Right forelimb (tissue), 1 donor: ENCODE data around the gene PTPDC1.
"Not testable (repeated sequence)": the region's sequence is repeated elsewhere in the genome, so short reads cannot be mapped to it uniquely, and the experiment has no call there.

ENCODE experiments used
- DNase-seq: peaks from one replicate; pipeline ENCODE4 v3.0.0-alpha.2; 2018

PTPDC1 gene

DNA sequence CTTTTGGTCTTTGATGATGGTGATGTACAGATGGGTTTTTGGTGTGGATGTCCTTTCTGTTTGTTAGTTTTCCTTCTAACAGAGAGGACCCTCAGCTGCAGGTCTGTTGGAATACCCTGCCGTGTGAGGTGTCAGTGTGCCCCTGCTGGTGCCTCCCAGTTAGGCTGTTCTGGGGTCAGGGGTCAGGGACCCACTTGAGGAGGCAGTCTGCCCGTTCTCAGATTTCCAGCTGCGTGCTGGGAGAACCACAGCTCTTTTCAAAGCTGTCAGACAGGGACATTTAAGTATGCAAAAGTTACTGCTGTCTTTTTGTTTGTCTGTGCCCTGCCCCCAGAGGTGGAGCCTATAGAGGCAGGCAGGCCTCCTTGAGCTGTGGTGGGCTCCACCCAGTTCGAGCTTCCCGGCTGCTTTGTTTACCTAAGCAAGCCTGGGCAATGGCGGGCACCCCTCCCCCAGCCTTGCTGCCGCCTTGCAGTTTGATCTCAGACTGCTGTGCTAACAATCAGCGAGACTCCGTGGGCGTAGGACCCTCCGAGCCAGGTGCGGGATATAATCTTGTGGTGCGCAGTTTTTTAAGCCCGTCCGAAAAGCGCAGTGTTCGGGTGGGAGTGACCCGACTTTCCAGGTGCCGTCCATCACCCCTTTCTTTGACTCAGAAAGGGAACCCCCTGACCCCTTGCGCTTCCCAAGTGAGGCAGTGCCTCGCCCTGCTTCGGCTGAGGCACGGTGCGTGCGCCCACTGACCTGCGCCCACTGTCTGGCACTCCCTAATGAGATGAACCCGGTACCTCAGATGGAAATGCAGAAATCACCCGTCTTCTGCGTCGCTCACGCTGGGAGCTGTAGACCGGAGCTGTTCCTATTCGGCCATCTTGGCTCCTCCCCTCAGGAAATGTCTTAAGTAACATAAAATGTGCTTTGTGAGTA, 10.2 kb downstream of the PTPDC1 start:
- not testable (repeated sequence) for DNase-seq

DNA sequence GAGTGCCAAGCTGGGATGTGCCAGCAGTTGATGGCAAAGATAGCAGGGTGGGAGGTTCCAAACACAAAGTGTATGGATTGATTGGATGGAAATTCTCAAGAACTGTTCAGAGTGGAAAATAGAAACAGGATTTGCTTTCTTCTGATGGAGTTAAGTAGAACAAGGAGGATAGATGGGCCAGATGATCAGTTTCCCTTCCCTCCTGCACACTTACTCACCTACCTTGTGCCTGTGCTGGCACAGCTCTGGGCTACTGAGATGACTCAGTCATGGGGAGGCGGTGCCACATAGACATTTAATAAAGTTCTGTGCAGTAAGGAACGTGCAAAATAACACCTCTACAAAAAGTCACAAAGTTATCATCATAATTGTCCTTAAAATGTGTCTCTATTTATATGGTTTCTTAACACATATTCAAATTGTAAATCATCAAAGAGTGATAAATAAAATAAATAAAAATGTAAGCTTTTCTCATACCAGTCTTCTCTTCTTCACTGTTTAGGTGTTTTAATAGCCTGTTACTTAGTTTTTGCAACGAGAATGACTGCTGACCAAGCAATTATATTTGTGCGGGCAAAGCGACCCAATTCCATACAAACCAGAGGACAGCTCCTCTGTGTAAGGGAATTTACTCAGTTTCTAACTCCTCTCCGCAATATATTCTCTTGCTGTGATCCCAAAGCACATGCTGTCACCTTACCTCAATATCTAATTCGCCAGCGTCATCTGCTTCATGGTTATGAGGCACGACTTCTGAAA, 12.7 kb downstream of the PTPDC1 start:
- DNase-seq = no peak

DNA sequence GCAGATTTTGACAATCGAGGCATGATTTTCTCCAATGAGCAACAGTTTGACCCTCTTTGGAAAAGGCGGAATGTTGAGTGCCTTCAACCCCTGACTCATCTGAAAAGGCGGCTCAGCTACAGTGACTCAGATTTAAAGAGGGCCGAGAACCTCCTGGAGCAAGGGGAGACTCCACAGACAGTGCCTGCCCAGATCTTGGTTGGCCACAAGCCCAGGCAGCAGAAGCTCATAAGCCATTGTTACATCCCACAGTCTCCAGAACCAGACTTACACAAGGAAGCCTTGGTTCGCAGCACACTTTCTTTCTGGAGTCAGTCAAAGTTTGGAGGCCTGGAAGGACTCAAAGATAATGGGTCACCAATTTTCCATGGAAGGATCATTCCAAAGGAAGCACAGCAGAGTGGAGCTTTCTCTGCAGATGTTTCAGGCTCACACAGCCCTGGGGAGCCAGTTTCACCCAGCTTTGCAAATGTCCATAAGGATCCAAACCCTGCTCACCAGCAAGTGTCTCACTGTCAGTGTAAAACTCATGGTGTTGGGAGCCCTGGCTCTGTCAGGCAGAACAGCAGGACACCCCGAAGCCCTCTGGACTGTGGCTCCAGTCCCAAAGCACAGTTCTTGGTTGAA, 13.6 kb downstream of the PTPDC1 start:
- no peak for DNase-seq

DNA sequence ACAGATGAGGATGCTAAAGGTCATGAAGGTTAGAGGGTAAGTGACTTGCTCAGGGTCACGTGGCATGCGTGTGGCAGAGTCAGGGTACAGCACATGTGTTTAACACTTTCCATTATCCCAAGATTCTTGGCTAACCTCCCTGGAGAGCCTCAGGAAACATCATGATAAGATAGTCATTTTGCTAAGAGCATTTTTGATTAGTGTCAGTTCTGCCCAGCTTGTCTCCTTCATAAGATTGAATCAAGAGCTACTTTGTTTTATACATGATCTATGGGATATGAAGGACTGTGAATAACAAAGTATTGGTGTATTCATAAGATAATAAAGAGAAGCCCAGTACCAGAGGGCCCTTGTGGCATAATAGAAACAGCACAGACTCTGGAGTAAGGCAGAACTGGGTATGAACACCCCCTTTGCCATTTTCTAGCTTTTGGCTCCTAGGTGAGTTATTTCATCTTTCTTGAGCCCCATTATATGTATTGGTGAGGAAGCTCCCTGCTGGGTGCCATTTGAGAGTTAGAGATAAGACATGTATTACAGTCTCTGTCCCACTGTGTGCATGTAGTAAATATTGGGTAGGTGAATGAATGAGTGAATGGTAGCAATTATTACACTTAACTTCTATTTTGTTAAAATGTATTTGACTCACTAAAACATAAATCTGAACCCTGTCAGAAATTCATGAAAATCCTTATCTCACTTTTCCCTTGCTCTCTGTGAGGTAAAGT, 16.1 kb downstream of the PTPDC1 start:
- no peak for DNase-seq

DNA sequence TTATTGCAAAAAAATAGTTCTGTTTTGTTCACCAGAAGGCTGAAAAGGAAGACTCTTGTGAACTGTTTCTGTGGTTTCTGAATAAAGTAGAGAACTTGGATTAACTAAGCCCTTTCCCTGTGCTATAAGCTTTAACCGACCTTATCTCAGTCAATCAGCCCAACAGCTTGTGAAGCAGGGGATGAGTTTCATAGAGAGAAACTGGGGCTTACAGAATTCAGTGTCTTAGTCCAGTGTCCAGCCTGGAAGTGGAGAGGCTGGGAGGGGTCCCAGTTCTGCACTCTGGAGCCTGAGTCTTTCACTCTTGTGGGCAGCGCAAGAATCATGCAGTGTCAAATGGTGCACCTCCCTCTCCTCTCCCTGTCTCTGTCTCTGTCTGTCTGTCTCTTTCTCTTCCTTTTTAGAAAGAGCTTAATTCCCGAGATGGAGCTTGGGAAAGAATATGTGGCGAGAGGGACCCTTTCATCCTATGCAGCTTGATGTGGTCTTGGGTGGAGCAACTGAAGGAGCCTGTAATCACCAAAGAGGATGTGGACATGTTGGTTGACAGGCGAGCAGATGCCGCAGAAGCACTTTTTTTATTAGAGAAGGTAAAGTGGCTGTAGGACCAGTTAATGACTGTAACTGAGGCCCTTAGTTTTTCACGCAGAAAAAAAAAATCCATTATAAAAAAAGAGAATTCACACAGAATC, 17.0 kb downstream of the PTPDC1 start:
- no peak for DNase-seq

DNA sequence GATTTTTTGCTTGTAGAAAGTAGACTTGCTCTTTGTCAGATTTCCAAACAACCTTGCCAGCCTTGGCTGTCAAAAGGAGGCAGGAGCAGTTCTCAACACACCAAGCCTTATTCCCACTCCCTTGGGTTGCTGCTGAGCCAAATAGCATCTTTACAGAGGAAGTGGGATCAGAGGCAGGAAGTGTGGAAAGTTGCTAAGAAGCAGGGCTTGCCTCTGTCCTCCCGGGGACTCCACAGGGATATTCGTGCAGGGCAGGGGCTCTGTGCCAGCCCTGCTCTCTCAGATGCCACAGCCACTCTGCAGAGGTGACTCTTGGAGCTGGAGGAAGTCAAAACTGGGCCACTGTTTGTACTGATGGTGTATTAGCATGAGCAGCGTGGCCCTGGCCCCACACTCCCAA, 24.3 kb downstream of the PTPDC1 start:
- peak; percentile 61 for DNase-seq

DNA sequence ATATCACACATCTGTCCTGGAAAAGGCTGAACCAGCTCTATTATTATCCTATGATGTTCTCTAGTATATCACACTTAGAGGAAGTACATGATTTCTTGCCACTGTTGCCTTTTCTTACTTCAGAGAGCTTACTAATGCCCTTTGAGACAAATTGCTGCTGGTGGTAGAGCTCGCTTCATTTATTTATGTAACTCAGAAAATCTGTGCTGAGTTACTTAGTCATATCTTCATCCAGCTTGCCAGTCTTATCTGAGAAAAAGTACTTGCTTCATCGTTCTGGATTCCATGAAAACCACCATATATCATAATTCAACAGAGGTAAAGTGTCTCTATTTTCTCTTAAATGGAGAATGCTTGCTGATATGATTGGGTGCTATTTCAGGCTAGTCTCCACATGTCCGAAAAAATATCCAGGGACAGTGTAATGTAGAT, 26.6 kb downstream of the PTPDC1 start:
- no peak for DNase-seq

DNA sequence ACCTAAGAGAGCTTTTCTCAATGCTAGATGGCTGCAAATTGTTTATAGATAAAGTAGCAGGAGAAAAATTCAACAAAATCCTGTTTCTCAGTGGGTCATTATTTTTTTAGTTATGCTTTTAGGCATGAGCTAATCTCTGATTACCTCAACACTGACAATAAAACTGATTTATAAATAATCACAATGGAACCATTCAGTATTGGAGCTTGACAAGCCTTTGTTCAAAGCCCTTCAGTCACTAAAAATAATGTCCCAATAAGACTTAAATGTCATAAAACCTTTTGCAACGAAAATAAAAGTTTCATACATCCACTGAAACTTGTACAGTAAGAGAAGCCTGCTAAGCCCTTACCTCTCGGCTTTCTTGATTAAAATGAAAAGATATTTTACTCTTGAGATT, 27.2 kb downstream of the PTPDC1 start:
- no peak for DNase-seq

DNA sequence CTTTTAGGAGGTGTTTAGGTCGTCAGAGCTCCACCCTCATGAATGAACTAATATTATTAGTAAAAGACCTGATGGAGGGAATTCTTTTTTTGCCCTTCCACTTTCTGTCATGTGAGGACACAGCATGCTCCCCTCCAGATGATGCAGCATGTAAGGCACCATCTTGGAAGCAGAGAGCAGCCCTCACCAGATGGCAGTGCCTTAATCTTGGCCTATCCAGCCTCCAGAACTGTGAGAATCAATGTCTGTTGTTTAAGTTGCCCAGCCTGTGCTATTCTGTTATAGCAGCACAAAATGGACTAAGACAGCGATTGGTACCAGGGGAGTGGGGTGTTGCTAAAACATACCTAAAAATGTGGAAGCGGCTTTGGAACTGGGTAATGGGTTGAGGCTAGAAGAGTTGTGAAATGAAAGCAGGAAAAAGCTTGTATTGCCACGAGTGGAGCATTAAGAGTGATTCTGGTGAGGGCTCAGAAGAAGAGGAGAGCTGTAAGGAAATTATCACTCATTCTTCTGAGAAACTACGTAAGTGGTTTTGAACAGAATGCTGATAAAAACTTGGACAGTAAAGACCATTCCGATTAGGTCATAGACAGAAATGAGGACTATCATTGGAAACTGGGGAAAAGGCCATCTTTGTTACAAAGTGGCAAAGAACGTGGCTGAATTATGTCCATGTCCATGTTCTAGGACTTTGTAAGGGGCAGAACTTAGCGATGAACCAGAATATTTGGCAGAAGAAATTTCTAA, 28.6 kb downstream of the PTPDC1 start:
- DNase-seq = no peak

DNA sequence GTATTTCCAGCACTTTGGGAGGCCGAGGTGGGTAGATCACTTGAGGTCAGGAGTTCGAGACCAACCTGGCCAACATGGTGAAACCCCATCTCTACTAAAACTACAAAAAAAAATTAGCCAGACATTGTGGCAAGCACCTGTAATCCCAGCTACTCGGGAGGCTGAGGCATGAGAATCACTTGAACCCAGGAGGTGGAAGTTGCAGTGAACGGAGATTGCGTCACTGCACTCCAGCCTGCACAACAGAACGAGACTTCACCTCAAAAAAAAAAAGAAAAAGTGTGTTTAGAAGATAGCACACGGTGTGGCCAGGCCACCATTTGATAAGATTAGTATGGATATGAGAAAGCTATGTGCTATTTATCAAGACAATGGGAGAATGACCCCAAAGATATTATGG, 35.8 kb downstream of the PTPDC1 start:
- not testable (repeated sequence) for DNase-seq

DNA sequence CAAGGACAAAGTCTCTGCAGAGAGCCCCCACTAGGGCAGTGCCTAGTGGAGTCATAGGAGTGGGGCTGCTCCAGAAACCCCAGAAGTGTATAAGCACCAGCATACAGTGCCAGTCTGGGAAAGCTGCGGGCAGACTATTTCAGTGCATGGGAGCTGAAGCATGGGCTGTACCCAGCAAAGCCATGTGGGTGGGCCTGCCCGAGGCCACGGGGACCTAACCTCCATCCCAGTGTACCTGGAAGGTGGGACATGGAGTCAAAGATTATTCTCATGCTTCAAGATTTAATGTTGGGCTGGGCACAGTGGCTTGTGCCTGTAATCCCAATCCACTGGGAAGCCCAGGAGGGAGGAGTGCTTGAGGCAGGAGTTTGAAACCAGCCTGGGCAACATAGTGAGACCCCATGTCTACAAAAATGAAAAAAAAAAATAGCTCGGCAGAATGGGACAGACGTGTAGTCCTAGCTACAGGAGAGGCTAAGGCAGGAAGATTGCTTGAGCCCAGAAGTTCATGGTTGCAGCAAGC, 36.7 kb downstream of the PTPDC1 start:
- no peak for DNase-seq

DNA sequence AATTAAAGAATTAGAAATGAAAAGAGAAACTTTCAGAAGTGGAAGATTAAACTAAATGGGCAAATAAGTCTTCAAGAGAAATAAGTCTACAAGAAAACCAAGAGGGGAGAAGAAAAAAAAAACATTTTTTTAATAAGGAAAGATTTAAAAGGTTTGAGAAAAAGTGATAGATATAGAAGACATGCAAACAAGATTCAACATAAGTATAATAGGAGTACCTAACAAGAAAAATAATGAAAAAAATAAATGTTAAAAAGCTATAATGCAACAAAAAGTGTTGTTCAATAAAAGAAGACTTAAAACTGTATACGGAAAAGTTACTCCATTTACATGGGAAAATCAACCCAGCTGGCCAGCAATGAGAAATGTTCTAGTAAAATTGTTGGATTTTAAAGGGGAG, 42.6 kb downstream of the PTPDC1 start:
- no peak for DNase-seq

DNA sequence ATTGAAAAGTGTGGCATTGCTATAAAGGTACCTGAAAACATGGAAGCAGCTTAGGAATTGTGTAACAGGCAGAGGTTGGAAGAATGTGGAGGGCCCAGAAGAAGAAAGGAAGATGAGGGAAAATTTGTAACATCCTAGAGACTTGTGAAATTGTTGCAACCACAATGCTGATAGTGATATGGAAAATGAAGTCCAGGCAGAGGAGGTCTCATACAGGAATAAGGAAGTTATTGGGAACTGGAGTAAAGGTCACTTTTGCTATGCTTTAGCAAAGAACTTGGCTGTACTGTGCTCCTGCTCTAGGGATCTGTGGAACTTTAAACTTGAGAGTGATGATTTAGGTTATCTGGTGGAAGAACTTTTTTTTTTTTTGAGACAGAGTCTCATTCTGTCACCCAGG, 43.5 kb downstream of the PTPDC1 start:
- no peak for DNase-seq

DNA sequence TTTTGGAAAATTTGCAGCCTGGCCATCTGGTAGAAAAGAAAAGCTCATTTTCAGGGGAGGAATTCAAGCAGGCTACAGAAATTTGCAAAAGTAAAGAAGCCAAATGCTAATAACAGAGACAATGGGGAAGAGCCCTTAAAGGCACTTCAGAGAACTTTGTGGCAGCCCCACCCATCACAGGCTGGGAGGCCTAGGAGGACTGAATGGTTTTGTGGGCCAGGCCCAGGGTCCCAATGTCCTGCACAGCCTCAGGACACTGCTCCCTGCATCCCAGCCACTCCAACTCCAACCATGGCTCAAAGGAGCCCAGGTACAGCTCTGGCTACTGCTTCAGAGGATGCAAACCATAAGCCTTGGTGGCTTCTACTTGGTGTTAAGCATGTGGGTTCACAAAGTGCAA, 44.3 kb downstream of the PTPDC1 start:
- no peak for DNase-seq

DNA sequence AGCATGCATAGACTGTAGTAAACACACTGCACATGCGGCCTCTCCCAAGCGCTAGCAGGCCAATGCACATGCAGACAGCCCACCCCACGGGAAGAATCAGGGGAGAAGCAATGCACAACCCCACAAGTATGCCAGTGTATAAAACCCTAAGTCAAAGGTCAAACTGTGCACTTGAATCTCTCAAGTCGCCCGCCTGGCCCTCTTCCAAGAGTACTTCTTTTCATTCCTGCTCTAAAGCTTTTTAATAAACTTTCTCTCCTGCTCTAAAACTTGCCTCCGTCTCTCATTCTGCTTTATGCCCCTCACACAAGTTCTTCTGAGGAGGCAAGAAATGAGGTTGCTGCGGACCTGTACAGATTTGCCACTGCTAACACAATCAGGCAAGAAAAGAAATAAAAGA, 50.4 kb downstream of the PTPDC1 start:
- no peak for DNase-seq

DNA sequence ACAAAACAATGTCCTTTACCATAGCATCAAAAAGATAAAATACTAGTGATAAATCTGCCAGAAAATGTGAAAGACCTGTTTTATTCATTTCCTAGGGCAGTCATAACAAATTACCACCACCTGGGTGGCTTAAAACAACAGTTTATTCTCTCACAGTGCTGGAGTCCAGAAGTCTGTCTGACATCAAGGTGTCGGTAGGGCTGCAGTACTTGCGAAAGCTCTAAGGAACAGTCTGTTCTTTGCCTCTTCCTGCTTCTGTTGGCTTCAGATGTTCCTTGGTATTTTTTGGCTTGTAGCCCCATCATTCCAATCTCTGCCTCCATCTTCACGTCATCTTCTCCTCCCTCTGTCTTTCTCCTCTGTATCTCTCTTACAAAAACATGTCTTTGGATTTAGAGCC, 51.0 kb downstream of the PTPDC1 start:
- DNase-seq = no peak

DNA sequence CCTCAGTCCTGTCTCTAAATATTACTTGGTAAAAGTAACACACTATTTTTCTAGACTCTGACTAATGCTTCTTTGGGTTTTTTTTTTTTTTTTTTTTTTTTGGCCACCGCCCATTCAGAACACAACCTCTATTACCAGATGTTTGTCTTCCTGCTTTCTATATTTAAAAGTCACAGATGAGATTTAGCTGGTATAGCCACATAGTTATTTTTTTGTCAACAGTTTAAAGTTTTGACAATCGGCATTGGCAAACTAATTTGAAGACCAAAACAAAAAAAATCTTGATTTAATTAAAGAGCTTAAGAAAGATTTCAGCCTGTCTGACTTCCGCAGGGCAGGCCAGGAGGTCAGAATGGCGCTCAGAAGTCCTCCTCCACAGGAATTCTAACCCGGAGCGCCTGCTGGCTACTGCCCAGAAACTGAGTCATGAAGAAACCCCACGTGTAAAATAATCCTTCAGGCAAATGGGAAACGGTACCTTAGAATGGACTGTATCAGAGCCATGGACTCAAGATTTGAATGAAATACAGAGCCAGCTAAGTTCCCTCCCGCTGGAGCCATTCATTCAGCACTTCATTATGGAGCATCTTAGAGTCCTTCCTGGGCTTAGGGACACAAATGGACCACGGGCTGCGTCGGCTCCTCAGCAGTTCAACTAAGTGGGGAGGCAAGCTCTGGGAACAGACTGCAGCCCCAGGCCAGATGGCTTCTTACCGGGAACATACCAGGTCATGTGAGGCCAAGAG, 55.6 kb downstream of the PTPDC1 start:
- peak; percentile 86 for DNase-seq

DNA sequence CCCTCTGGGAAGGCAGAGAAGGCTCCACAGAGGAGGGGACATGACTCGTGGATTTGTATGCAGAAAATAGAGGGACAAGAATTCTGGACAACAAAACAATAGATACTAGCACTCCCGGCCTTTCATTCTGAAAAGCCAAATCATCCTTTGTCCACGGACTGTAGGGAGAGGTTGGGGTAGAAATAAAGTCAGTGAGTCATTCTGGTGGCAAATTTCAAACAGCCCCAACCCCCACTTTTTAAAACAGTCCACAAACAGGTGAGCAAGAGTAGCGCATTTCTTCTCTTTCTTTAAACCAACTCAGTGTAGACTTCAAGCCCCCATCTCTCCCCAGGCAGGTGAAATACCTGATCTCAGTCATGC, 56.1 kb downstream of the PTPDC1 start:
- DNase-seq = no peak

DNA sequence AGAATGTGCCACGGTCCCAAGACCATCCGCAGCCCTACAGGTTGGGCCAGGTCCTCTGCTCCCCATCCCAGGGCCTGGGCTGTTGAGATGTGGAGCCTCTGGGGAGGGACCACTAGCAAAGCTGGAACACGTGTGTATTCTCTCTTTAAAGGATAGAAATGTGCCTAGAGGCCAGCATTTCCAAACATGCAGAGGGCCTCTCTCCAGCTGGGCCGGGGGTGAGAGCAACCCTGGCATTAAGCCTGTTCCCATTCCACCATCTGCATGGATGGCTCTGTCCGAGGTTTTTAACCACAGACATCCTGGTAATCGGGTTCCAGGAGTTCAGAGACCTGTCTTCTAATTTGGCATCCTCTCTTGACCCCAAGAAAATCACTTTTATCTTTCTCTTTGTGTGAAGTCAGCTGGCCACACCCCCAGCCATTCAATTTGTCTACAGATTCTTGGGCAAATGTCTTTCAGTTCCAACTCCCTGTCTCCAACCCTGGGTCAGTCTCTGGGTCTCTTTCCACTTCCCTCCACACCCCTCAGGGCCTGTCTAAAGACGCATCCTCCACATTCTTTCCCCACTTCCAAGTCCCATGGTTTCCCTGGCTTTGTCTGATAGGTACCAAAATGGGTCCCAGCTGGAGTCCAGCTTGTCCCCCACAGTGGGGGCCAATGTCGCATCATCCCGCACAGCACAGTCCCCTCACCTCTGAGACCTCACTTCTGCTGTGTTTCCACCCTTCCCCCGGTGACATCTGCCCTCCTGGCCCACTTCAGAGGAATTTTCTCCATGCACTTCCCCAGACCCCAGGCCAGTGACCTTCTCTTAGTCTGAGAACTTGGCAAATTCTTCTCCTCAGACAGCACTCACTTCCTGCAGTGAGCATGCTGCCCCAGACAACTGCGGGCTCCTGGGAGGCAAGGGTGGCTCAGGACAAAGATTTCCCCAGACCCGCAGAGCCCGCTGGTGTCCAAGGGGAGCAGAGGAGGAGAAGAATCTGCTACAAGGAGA, 56.8 kb downstream of the PTPDC1 start:
- no peak for DNase-seq
